Lower lobe of right lung (tissue), 2 donors: Measurements from ENCODE around the gene EYA4. TPM values are rescaled to one million over a fixed set of nuclear protein-coding genes. Genes with fewer than 3 reads are reported as not detected.

Experiments
- ATAC-seq, 2 donors: fragments of 200-7000 bp; cut with Tn5 transposase; one replicate each; pipeline ENCODE4 v1.9.1; 2020 to 2022; ENCODE audit warnings: mild to moderate bottlenecking in 2 of 2, moderate library complexity in 2 of 2
- DNase-seq: peaks from one replicate; pipeline ENCODE4 v3.0.0-alpha.2; 2020
- H3K27ac ChIP-seq: fragments of 200-600 bp; one replicate; pipeline ENCODE4 v1.8.0; 2022
- H3K27me3 ChIP-seq: fragments of 200-600 bp; one replicate; pipeline ENCODE4 v1.8.0; 2022; ENCODE audit warnings: low read depth
- H3K36me3 ChIP-seq: fragments of 200-600 bp; one replicate; pipeline ENCODE4 v1.8.0; 2022; ENCODE audit warnings: mild to moderate bottlenecking
- H3K4me1 ChIP-seq: fragments of 200-600 bp; one replicate; pipeline ENCODE4 v1.8.0; 2022
- H3K4me3 ChIP-seq: fragments of 200-600 bp; one replicate; pipeline ENCODE4 v1.8.0; 2022; ENCODE audit warnings: mild to moderate bottlenecking
- H3K9me3 ChIP-seq: fragments of 200-600 bp; one replicate; pipeline ENCODE4 v1.8.0; 2022
- intact Hi-C: fragments of 100-400 bp; cut with DNase I; formaldehyde crosslinking; loops from one replicate; pipeline ENCODE4 v1.11.0; 2022
- total RNA-seq: library from RNA; stranded (reverse); fragmentation: NEBNext Ultra II Directional; extraction: Animal tissue kit (Norgen Biotek cat#: 25700); gene quantifications from one replicate; pipeline ENCODE4 v1.2.1, GENCODE V29; 2021
- TF ChIP-seq, protein P1 (sequence below): fragments of 200-600 bp; IDR thresholded peaks from one replicate; pipeline ENCODE4 v1.8.0; 2022; ENCODE audit warnings: antibody characterized with exemption, mild to moderate bottlenecking
- donor health status: DM: no; HTN: yes; CAD: no; lungs with severe emphysema.

EYA4 gene
- total RNA-seq, 1 donor from 2014 or later = 2.6 TPM

- no peaks in the 10 kb centered on the region for H3K36me3 ChIP-seq
- H3K27ac ChIP-seq = no peak overlapping the region
- TF ChIP-seq, protein P1, sequence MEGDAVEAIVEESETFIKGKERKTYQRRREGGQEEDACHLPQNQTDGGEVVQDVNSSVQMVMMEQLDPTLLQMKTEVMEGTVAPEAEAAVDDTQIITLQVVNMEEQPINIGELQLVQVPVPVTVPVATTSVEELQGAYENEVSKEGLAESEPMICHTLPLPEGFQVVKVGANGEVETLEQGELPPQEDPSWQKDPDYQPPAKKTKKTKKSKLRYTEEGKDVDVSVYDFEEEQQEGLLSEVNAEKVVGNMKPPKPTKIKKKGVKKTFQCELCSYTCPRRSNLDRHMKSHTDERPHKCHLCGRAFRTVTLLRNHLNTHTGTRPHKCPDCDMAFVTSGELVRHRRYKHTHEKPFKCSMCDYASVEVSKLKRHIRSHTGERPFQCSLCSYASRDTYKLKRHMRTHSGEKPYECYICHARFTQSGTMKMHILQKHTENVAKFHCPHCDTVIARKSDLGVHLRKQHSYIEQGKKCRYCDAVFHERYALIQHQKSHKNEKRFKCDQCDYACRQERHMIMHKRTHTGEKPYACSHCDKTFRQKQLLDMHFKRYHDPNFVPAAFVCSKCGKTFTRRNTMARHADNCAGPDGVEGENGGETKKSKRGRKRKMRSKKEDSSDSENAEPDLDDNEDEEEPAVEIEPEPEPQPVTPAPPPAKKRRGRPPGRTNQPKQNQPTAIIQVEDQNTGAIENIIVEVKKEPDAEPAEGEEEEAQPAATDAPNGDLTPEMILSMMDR = no peak
- H3K27me3 ChIP-seq = peaks cover 30% of the 10 kb centered on the region
- peaks cover 13% of the 10 kb centered on the region for H3K4me1 ChIP-seq
- ATAC-seq (no peak), DNase-seq (no peak)
- H3K4me3 ChIP-seq = no peak overlapping the region
- intact Hi-C loops = no loop called here
- no peaks in the 10 kb centered on the region for H3K9me3 ChIP-seq
These were observed 4.2 kb upstream of the EYA4 start for GRCh38 chr6:133236932-133237331.

DNA sequence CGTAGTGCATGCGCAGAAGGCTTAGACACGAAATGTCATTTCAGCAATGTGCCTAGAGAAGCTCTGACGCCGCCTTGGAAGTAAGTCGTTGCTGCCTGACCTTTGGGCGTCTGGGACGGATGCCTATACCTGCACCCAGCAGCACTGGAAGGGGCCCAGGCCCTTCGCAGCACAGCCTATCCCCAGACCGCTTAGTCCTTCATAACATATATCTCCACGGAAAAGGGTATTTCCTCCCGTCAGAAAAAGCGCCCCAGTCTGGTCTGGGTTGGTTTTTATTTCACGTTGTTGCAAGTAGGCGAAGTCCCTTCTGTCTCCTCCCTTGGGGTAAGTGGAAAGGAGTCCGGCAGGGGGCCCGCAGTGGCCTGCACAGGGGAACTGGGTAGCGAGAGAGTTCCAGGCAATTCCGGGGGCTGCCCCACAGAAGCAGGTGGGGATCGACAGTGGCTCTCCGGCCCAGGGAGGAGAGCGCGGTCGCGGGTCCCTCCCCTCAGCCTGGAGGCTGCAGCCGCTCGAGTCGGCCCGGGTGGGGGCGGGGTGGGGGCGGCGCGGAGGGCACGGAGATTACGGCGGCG lies 559 bp upstream of the EYA4 start:
- H3K36me3 ChIP-seq = no peaks in the 10 kb centered on the region
- ATAC-seq = peak; percentile 37 to 58
- intact Hi-C loops = no loop called here

GRCh38 chr6:133241901-133242636 lies 912 bp downstream of the EYA4 start:
- TF ChIP-seq, protein P1 = no peak
- Histone ChIP-seq H3K4me3 (peak overlapping the region; percentile 48), H3K9me3 (no peaks in the 10 kb centered on the region), H3K36me3 (no peaks in the 10 kb centered on the region), H3K4me1 (peaks cover 15% of the 10 kb centered on the region), H3K27ac (no peak overlapping the region), H3K27me3 (peaks cover 74% of the 10 kb centered on the region)
- no peak for DNase-seq
- intact Hi-C loops = no loop called here
- peak; percentile 42 to 57 for ATAC-seq

More for the DNA sequence above, 559 bp upstream of the EYA4 start:
- Histone ChIP-seq H3K27ac (no peak overlapping the region), H3K9me3 (no peaks in the 10 kb centered on the region), H3K27me3 (peaks cover 67% of the 10 kb centered on the region), H3K4me3 (peak overlapping the region; percentile 48), H3K4me1 (peaks cover 15% of the 10 kb centered on the region)
- TF ChIP-seq, protein P1 = no peak
- no peak for DNase-seq

DNA sequence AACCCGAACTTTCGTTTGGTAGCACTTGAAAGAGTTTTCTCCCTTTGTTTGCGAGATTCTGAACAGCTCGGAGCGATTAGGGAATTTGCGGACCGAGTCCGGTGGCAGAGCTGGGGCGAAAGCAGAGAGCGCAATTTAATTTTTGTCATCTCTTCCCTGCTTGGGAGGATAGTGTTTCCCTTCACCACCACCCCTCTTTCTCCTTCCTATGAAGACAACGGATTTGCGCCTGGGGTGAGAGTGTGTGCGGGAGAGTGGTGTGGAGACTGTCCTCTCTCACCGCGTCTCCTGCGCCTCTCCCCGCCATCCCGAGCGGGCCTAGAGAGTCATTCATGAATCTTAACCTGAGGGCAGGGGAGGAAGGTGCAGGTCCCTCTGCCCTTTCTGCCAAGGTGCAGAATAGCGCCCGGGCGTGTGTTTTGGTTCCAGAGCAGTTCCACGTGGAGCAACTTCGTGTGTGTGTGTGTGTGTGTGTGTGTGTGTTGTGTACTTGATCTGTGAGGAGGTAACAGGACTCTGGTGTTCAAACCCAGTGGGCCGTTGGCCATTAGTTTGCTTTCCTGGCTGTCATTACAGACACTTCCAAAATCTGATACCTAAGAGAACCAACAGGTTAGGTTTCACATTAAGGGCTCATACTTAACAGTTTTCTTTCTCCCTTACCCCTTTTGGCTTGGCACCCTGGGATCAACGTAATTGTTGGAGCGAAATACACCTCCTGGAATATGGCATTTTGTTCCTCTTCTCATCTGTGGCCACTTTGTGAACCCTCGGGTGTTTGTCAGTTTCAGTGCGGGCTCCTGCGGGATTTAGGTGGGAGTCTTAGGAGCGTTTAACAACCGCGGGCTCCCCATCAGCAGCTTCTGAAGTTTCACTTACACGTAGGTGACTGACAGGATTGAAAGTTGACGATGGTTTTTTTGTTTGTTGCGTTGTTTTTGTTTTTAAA lies 1.8 kb downstream of the EYA4 start:
- Histone ChIP-seq H3K9me3 (no peaks in the 10 kb centered on the region), H3K4me1 (peaks cover 15% of the 10 kb centered on the region), H3K36me3 (no peaks in the 10 kb centered on the region), H3K4me3 (peak overlapping the region; percentile 48), H3K27me3 (peaks cover 83% of the 10 kb centered on the region), H3K27ac (no peak overlapping the region)
- TF ChIP-seq, protein P1 = no peak
- intact Hi-C loops = no loop called here
- ATAC-seq (peak; percentile 15 to 37), DNase-seq (no peak)

GRCh38 chr6:133243723-133244305 lies 2.7 kb downstream of the EYA4 start:
- intact Hi-C loops = no loop called here
- H3K9me3 ChIP-seq = no peaks in the 10 kb centered on the region

More at GRCh38 chr6:133243723-133244305, 2.7 kb downstream of the EYA4 start:
- Histone ChIP-seq H3K36me3 (no peaks in the 10 kb centered on the region), H3K4me3 (no peak overlapping the region), H3K27ac (no peak overlapping the region), H3K4me1 (peaks cover 15% of the 10 kb centered on the region), H3K27me3 (peaks cover 81% of the 10 kb centered on the region)
- TF ChIP-seq, protein P1 = no peak
- DNase-seq = no peak
- ATAC-seq = no peak
